Stimulated activated CD4-positive, alpha-beta T cell treated with anti-CD3 and anti-CD28 coated beads, Interleukin-4, amount 100 ng/mL, for 1 hour (primary cell): ENCODE results near the gene PAGE4.

Experiments used
- DNase-seq: peaks from one replicate; pipeline ENCODE4 v3.0.0-alpha.2; 2020

PAGE4 gene

DNA sequence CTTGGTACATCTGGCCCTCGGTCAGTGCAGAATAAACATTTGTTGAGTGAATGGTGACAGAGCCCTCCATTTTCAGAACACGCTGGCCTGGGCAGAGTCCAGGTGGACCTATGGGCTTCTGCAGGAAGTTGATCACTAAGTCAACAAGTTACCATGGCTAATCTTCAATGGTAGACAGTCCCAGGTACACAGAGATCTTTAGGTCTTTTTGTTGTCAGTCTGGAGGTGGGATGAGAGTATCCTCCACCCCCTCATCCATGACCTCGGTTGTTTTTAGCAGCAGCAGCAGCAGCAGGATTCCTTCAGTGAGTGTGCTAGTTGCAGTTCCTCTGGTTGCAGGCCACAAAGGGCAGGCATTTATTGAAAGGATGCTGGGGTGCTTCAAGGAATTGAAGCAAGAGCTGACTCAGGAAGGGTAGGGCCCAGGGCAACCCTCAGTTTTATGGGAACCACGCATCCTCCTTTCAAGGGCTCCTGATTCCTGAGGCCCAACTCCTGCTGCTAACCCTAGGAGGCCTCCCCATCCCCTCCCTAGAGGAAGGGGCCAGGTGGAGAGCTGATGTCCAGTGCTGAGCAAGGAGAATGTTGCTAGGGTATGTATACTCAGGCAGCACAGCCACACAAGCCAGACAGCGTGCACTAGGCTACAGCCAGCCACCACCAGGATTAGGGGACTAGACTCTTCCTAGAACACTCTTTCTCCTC is 48.4 kb downstream of the PAGE4 start:
- DNase-seq: no peak

DNA sequence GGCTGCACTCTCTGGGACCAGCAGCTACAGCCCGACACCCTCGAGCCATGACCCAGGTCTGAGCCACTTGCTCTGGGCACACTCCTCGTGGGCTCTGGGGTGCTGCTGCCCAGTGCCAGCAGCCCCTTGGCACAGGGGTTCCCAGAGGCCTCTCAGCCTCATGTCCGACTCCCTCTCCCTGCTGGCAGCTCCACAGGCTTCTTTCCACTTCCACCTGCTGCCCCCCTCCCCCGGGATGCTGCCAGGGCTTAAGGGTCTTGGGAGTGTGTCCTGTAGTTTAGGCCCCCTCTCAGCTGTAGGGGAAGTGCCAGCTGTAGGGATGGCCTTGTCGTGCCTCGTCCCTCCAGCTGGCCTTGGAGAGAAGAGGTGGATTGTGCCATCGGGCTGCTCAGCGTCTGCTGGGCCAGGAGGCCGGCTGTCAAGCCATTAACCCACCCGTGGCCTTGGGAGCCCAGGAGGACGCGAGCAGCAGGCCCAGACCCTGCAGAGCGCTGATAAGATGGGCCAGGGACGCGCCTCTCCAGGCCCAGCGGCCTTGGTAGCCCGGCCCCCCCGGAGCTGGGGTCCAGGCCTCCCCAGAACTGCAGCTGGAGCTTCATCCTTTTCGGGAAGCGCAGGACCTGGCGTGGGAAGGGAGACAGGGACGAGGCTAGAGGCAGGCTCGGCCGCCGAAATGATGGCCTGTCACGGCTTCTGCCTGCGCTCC is 49.2 kb downstream of the PAGE4 start:
- DNase-seq: no peak

DNA sequence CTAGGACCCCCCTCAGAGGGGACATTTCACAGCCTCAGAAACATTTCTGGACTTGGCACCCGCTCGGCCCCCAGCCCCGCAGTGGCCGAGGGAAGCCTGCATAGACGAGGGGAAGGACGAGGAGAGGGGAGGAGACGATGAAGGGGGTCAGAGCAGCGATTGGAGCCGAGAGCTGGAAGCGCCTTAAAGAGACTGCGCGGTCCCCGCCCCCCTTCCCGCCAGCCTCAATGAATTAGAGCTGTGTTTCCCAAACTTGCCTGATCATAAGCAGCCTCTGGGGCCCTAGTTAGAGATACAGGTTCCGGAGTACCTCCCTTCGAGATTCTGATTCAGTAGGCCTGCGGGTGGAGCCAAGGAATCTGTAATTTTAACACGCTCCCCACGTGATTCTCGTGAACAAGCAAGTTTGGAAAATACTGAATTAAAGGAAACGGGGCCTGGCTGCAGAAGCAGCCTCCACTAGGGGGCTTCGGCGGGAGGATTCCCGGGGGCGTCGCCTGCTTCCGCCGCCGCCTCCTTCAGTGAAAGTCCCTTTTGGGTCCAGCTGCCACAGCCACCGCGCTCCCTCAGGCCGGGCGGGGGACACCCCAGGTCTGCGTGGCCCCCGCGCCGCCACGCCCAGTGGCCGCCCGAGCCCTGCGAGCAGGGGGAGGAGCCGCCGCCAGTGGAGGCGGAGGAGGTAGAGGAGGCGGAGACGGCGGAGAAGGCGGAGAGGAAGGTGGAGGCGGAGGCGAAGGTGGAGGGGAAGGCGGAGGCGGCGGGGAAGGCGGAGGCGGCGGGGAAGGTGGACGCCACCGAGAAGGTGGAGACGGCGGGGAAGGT is 49.9 kb downstream of the PAGE4 start, which contains the start of gene USP27X:
Gene USP27X, plus strand, starts transcription at position 651 of the 822 bp plus-strand sequence. CDS start 824 bp downstream, outside the sequence.
- DNase-seq: peak; percentile 69

DNA sequence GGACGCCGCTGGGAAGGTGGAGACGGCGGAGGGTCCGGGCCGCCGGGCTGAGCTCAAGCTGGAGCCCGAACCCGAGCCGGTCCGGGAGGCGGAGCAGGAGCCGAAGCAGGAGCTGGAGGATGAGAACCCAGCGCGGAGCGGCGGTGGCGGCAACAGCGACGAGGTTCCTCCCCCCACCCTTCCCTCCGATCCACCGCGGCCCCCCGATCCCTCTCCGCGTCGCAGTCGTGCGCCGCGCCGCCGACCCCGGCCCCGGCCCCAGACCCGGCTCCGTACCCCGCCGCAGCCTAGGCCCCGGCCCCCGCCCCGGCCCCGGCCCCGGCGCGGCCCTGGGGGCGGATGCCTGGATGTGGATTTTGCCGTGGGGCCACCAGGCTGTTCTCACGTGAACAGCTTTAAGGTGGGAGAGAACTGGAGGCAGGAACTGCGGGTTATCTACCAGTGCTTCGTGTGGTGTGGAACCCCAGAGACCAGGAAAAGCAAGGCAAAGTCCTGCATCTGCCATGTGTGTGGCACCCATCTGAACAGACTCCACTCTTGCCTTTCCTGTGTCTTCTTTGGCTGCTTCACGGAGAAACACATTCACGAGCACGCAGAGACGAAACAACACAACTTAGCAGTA is 50.7 kb downstream of the PAGE4 start:
- DNase-seq: no peak

DNA sequence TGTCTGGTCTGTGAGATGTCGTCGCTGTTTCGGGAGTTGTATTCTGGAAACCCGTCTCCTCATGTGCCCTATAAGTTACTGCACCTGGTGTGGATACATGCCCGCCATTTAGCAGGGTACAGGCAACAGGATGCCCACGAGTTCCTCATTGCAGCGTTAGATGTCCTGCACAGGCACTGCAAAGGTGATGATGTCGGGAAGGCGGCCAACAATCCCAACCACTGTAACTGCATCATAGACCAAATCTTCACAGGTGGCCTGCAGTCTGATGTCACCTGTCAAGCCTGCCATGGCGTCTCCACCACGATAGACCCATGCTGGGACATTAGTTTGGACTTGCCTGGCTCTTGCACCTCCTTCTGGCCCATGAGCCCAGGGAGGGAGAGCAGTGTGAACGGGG is 51.6 kb downstream of the PAGE4 start:
- no peak for DNase-seq
